ENCODE measurements around the gene LIPI.
"Not testable (repeated sequence)": the region's sequence is repeated elsewhere in the genome, so short reads cannot be mapped to it uniquely, and the experiment has no call there.

Gene LIPI

DNA sequence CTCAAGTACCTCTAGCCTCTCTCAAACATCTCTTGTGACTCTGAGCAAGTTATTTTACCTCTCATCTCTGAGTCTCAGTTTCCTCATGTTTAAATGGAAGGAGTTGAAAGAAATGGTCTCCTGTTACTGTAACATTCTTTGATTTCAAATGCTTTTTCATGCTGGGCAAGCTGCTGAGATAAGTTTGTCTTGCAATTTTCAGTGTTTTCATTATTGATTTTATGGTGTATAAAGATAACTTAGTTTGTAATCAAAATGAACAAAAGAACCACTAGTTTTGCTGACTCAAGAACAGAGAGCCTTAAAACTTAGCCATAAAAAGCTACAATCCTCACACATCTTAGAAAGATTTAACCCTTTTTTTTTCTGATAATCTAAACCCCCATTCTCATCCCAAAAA, 4.5 kb downstream of the LIPI start:
- no peaks in the 10 kb centered on the region for H3K27me3 Mint-ChIP-seq

DNA sequence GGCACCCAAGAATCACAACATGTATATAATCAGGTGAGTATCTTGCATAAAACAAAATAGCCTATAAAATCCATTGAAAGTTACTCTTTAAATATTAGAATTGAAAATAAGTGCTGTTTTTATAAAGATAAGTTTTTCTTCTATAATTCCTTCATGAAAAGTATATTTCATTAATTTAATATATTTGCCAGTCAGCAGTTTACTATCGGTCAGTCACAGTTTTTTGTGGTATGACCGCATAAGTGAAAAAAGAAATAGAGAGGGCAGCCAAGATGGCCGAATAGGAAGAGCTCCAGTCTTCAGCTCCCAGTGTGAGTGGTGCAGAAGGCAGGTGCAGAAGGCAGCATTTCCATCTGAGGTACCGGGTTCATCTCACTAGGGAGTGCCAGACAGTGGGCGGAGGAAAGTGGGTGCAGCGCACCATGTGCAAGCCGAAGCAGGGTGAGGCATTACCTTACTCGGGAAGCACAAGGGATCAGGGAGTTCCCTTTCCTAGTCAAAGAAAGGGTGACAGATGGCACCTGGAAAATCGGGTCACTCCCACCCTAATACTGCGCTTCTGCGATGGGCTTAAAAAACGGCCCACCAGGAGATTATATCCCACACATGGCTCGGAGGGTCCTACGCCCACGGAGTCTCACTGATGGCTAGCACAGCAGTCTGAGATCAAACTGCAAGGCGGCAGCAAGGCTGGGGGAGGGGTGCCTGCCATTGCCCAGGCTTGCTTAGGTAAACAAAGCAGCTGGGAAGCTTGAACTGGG, 44.1 kb downstream of the LIPI start:
- not testable (repeated sequence) for H3K27ac Mint-ChIP-seq, ATAC-seq, H3K36me3 Mint-ChIP-seq, H3K4me1 Mint-ChIP-seq, H3K4me3 Mint-ChIP-seq, H3K27me3 Mint-ChIP-seq, H3K9me3 Mint-ChIP-seq

More for the DNA sequence above, 4.5 kb downstream of the LIPI start:
- peaks cover under 1% of the 10 kb centered on the region for H3K9me3 Mint-ChIP-seq
- no peaks in the 10 kb centered on the region for H3K36me3 Mint-ChIP-seq
- H3K4me1 Mint-ChIP-seq, result no peaks in the 10 kb centered on the region
- no peak overlapping the region for H3K27ac Mint-ChIP-seq
- no peak overlapping the region for H3K4me3 Mint-ChIP-seq
- ATAC-seq, result no peak

DNA sequence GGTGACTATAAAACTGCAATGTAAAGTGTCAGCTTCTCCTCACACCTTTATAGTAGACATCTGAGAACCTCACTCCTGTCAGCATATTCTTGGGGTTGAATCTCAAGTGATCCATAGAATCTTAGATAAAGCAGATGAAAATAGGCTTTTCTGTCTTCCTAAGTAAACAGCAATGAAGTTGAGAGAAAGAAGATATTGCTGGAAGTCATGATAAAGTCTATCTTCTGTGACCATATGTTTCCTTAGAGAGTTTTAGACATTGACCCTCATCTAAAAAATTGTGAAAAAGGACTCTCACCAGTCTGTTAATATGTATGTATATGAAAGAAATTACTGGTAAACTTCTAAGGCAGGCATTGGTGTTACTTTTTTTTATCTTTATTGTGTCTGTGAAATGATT, 66.8 kb downstream of the LIPI start:
- Mint-ChIP-seq H3K9me3 (no peaks in the 10 kb centered on the region), H3K27ac (no peak overlapping the region), H3K4me3 (no peak overlapping the region), H3K27me3 (peaks cover 5% of the 10 kb centered on the region), H3K4me1 (no peaks in the 10 kb centered on the region), H3K36me3 (no peaks in the 10 kb centered on the region)
- ATAC-seq, result no peak

DNA sequence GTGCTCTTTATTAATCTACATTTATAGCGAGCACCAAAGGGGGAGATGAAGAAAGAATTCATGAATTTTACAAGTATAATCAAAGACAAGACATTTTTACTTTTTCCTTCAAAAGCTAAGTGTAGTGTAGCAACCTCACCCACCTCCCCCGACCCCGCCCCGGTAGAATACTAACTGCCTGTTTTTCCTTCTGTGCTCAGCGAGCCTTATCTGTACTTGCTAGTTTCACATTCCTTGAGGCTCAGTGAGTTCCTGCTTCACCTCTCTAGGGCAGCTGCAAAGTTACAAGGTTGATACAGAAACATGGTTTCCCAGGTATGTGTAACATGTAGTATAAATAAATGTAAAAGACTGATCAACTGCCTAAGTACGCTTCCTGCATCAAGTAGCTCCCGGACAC, 86.5 kb downstream of the LIPI start:
- H3K4me3 Mint-ChIP-seq, result no peak overlapping the region
- ATAC-seq, result no peak
- H3K27ac Mint-ChIP-seq, result no peak overlapping the region
- H3K36me3 Mint-ChIP-seq, result no peaks in the 10 kb centered on the region
- H3K4me1 Mint-ChIP-seq, result peaks cover 39% of the 10 kb centered on the region
- no peaks in the 10 kb centered on the region for H3K9me3 Mint-ChIP-seq
- no peaks in the 10 kb centered on the region for H3K27me3 Mint-ChIP-seq

DNA sequence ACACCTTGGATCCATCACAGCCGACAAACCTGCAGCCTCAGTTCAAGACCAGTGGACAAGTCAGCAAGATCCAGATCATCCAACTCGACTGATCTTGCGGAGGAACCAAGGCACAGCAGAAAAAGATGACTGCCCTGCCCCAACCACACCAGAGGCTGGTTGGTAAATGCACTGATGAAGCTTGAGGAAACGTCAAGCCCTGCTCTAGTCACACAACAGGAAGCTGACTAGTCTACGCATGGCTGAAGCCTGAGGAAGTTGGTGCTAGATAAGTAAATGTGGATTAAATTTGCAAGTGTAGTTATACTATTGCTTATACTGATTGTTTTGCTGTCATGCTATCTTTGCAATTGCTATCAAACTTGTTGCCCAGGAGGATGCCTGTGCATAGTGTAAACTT, 89.0 kb downstream of the LIPI start:
- Mint-ChIP-seq H3K36me3 (no peaks in the 10 kb centered on the region), H3K4me1 (peaks cover 44% of the 10 kb centered on the region)

DNA sequence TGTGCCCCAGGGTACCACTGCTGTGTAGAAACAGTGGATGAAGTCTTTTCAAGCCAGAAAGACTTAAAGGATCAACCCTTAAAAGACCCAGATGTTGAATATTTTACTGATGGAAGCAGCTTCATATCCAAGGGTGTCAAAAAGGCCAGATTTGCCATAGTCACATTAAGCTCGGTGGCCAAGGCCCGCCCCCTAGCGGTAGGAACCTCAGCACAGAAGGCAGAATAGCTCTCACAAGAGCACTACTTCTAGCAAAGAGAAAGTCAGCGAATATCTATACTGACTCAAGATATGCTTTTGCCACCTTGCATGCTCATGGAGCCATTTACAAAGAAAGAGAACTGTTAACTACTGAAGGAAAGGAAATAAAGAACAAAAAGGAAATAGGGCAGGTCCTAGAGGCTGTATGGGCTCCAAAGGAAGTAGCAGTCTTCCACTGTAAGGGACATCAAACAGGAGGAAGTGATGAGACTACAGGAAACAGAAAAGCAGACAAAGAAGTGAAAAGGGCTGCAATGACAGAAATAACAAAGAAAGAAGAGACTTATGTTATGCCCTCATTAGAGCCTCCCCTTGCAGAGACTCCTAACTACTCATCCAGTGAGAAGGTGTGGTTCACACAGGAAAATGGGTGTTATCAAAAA, 90.5 kb downstream of the LIPI start:
- H3K36me3 Mint-ChIP-seq, result no peaks in the 10 kb centered on the region
- no peak for ATAC-seq
- no peaks in the 10 kb centered on the region for H3K27me3 Mint-ChIP-seq
- H3K4me1 Mint-ChIP-seq, result peaks cover 57% of the 10 kb centered on the region
- no peak overlapping the region for H3K27ac Mint-ChIP-seq
- H3K9me3 Mint-ChIP-seq, result no peaks in the 10 kb centered on the region
- no peak overlapping the region for H3K4me3 Mint-ChIP-seq

More for the DNA sequence above, 89.0 kb downstream of the LIPI start:
- Mint-ChIP-seq H3K9me3 (no peaks in the 10 kb centered on the region), H3K4me3 (no peak overlapping the region), H3K27ac (peak overlapping the region; percentile 78), H3K27me3 (no peaks in the 10 kb centered on the region)
- ATAC-seq, result peak; percentile 92

DNA sequence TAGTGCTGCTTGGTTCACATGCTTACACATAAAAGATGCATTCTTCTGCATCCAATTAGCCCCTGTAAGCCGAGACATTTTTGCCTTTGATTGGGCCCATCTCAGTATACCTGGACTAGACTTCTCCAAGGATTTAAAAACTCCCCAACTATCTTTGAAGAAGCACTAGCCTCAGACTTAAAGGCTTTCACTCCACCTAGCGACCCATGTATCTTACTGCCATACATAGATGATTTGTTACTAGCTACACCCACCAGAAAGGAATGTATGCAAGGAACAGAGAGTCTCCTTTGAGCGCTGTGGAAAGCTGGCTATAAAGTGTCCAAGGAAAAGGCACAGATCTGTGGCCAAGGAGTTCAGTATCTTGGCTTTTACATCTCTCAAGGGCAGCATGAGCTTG, 91.7 kb downstream of the LIPI start:
- H3K27ac Mint-ChIP-seq, result no peak overlapping the region
- peaks cover 6% of the 10 kb centered on the region for H3K36me3 Mint-ChIP-seq
- no peak for ATAC-seq
- H3K4me1 Mint-ChIP-seq, result peaks cover 55% of the 10 kb centered on the region
- no peaks in the 10 kb centered on the region for H3K9me3 Mint-ChIP-seq
- H3K27me3 Mint-ChIP-seq, result no peaks in the 10 kb centered on the region
- no peak overlapping the region for H3K4me3 Mint-ChIP-seq

DNA sequence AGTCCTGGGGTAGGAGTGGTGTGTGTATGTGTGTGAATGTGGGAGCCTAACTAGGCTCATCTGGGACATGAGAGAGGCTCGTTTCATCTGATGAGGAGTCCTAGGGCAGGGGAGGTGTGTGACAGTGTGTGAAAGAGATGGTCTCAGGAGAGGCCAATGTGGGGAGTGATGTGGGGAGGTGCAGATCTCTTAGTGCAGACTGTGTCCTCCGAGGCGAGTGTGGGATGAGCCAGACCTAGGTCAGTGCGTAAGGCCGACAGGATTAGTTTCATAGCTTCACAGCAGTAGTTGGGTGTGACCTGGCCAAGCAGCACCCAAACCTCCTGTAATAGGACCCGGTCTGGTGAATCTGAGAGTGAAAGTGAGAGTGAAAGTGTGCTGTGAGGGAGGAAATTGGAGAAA, 94.7 kb downstream of the LIPI start:
- Mint-ChIP-seq H3K4me3 (peak overlapping the region; percentile 37), H3K4me1 (peaks cover 28% of the 10 kb centered on the region), H3K27me3 (no peaks in the 10 kb centered on the region), H3K27ac (peak overlapping the region; percentile 81), H3K36me3 (peaks cover 12% of the 10 kb centered on the region), H3K9me3 (no peaks in the 10 kb centered on the region)
- peak; percentile 90 for ATAC-seq

DNA sequence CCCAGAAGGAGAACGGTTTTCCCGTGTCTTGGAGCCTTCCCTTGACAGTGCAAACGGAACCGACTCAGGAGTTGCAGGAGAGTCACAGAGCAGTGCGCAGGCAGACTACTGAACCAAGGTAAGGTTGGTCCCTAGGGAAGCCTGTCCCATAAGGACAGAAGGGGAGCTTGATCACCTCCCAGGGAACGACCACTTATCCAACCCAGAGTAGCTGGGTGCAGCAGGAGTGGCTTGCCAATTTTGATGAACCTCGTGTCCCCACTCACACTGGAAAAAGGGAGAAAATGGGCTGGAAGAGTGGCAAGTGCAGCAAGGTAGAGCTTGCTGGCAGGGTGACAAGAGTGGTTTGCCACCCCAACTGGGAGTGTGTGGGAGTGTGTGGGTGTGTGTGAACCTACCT, 95.1 kb downstream of the LIPI start:
- no peaks in the 10 kb centered on the region for H3K27me3 Mint-ChIP-seq
- H3K27ac Mint-ChIP-seq, result peak overlapping the region; percentile 81
- ATAC-seq, result no peak

DNA sequence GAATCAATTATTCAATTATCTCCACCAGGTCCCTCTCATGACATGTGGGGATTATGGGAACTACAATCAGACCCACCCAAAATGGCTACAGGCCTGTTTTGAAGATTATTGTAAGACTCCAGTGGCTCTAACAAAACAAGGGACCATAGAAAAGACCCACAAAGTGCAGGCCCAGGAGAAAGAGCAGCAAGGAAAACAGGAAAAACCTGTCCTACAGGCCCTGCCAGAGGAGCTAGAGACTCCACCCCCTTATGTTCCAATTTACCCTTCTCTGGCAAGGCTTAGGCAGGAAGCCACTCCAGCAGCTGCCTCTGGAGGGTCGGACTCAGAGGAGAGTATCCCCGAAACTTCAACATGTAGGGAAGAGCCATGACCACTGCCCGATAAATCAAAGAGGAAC, 96.5 kb downstream of the LIPI start:
- no peak for ATAC-seq
- Mint-ChIP-seq H3K9me3 (no peaks in the 10 kb centered on the region), H3K36me3 (peaks cover 12% of the 10 kb centered on the region), H3K27me3 (no peaks in the 10 kb centered on the region), H3K4me1 (peaks cover 18% of the 10 kb centered on the region), H3K27ac (no peak overlapping the region), H3K4me3 (no peak overlapping the region)

More for the DNA sequence above, 95.1 kb downstream of the LIPI start:
- Mint-ChIP-seq H3K36me3 (peaks cover 12% of the 10 kb centered on the region), H3K9me3 (no peaks in the 10 kb centered on the region), H3K4me3 (peak overlapping the region; percentile 37), H3K4me1 (peaks cover 26% of the 10 kb centered on the region)

DNA sequence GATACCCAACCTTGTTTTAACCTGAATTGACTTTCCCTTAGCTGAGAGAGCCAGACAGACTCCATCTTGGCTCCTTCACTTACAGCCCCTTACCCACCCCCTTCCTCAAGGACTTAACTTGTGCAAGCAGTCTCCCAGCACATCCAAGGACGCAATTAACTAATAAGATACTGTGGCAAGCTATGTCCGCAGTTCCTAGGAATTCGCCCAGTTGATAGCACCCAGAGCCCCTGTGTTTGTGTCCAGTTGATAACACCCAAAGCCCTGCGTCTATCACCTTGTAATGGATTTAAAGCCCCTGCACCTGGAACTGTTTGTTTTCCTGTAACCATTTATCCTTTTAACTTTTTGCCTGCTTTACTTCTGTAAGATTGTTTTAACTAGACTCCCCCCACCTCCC, 106.2 kb downstream of the LIPI start:
- H3K4me1 Mint-ChIP-seq, H3K9me3 Mint-ChIP-seq, H3K4me3 Mint-ChIP-seq, H3K36me3 Mint-ChIP-seq, H3K27me3 Mint-ChIP-seq, H3K27ac Mint-ChIP-seq, ATAC-seq: not testable (repeated sequence)

DNA sequence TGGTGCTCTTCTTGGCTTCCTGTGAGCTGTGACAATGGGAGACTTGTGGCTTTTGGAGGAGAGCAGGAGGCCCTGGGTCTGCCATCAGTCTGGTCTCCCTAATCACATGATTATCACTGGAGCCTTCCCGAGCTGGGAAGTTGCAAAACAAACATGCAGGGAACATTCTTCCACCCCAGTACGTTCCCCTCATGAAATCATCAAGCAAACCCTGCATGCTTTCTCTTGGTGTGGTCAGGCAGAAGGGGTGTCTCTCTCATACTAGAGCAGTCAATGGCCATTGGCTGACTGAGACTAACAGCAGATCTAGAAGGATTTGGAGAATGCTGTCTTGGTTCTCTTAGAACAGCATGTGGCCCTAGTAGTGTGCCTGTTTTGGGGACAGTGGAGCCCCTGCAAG, 111.2 kb downstream of the LIPI start:
- Mint-ChIP-seq H3K27ac (no peak overlapping the region), H3K36me3 (peaks cover 10% of the 10 kb centered on the region), H3K9me3 (peaks cover 7% of the 10 kb centered on the region), H3K4me3 (no peak overlapping the region), H3K27me3 (no peaks in the 10 kb centered on the region), H3K4me1 (no peaks in the 10 kb centered on the region)
- no peak for ATAC-seq

DNA sequence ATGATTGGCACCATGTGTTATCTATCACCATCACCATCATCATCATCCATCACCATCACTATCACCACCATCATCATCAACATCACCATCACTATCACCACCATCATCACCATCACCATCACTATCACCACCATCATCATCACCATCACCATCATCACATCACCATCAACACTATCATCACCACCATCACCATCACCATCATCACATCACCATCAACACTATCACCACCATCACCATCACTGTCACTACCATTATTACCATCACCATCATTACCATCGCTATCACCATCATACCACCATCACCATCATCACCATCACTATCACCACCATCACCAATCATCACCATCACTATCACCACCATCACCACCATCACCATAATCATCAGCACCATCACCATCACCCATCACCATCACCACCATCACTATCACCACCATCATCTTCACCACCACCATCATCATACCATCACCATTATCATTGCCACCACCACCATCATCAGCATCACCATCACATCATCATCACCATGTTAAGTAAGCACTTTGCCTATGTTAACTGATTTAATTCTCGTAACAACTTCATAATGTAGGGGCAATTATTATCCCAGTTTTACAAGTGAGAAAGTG, 112.8 kb downstream of the LIPI start:
- Mint-ChIP-seq H3K27ac (no peak overlapping the region), H3K36me3 (peaks cover 10% of the 10 kb centered on the region), H3K4me1 (no peaks in the 10 kb centered on the region), H3K27me3 (no peaks in the 10 kb centered on the region), H3K9me3 (peaks cover 7% of the 10 kb centered on the region), H3K4me3 (no peak overlapping the region)
- no peak for ATAC-seq

DNA sequence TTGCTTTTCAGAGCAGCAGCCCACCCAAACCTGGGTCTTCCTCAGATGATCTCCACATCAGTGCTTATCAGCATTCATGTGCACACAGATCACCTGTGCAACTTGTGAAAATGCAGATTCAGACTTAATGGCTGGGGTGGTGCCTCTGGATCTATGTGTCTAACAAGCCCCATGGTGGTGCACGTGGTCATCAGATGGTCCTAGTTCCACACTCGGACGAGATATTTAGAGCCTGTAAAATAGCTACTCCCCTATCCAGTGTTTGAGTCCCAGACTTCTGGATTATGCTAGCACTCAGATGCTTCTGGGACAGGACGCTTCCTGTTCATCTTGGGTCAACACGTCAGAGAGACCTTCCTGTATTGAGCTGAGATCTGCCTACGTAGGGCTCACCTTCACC, 114.2 kb downstream of the LIPI start:
- Mint-ChIP-seq H3K27me3 (no peaks in the 10 kb centered on the region), H3K4me1 (no peaks in the 10 kb centered on the region), H3K4me3 (no peak overlapping the region), H3K27ac (no peak overlapping the region), H3K36me3 (peaks cover 23% of the 10 kb centered on the region), H3K9me3 (peaks cover 7% of the 10 kb centered on the region)
- no peak for ATAC-seq

DNA sequence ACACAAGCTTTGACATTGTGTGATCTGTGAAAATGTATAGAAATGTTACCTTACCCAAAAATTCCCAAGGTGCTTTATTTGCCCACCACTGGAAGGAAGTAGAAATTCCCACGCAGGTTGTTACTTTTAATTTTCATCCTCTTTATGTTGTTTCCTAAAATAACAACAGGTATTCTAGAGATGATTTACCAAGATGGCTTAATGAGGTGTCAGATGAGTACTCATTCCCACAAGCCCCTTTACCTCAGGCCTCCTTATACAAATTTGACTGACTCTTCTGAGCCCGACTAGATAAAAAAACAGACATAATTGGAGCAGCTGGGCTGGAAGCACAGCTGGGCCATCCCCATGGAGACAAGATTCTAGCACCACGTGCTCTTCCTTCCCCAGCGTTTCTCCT, 114.6 kb downstream of the LIPI start:
- peaks cover 9% of the 10 kb centered on the region for H3K9me3 Mint-ChIP-seq
- ATAC-seq, result no peak
- H3K4me1 Mint-ChIP-seq, result no peaks in the 10 kb centered on the region

DNA sequence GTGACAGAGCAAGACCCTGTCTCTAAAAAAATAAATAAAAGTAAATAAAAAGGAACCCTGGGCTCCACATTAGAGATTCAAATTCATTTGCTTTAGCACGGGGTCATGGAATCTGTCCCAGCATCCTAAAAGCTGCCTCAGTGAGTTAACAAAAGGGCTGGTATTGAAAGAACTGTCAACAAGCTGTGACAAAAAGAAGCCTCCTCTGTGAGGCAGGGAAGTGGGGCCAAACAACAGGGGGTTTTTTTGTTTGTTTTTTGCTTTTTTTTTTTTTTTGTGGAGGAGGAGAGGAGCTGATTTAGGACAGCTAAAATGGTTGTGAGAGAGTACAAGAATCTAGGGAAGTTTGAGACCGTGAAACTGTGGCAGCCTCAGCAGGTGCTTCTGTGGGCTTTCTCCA, 115.7 kb downstream of the LIPI start:
- peaks cover 29% of the 10 kb centered on the region for H3K36me3 Mint-ChIP-seq
- H3K4me1 Mint-ChIP-seq, result no peaks in the 10 kb centered on the region
- no peak overlapping the region for H3K27ac Mint-ChIP-seq
- ATAC-seq, result no peak
- H3K27me3 Mint-ChIP-seq, result no peaks in the 10 kb centered on the region
- H3K9me3 Mint-ChIP-seq, result peaks cover 9% of the 10 kb centered on the region
- H3K4me3 Mint-ChIP-seq, result no peak overlapping the region

More for the DNA sequence above, 114.6 kb downstream of the LIPI start:
- Mint-ChIP-seq H3K36me3 (peaks cover 27% of the 10 kb centered on the region), H3K27ac (no peak overlapping the region), H3K4me3 (no peak overlapping the region), H3K27me3 (no peaks in the 10 kb centered on the region)

Data from stimulated activated memory B cell treated with anti-CD40 and anti-IgM and Interleukin-4, amounts not matched to agents 10 μg/mL and 1 μg/mL and 100 μg/mL, for 72 hours (primary cell).